SU-DHL-6 (cell line): ENCODE measurements around the gene PDCL3.

Experiments used
- H2AFZ ChIP-seq: fragments of 200-600 bp; sonication (generic); 2 replicates; pipeline ENCODE4 v1.6.1; 2014; ENCODE audit warnings: low read depth, mild to moderate bottlenecking, moderate library complexity, mixed read lengths, antibody characterized with exemption, low read length; ENCODE audit not compliant: severe bottlenecking
- H3F3A ChIP-seq: fragments of 200-600 bp; shearing (Covaris generic); 2 replicates; pipeline ENCODE4 v1.6.0; 2016; ENCODE audit warnings: antibody characterized with exemption, mild to moderate bottlenecking; ENCODE audit not compliant: insufficient read depth
- H3K27ac ChIP-seq: fragments of 200-600 bp; sonication (generic); 2 replicates; pipeline ENCODE4 v1.5.1; 2016; ENCODE audit warnings: low read depth, mild to moderate bottlenecking, low read length, moderate library complexity, mixed read lengths
- H3K27me3 ChIP-seq: fragments of 200-600 bp; sonication (generic), shearing (Covaris generic); 2 replicates; pipeline ENCODE4 v1.6.0; 2014; ENCODE audit warnings: mild to moderate bottlenecking, low read length
- H3K36me3 ChIP-seq: fragments of 200-600 bp; sonication (generic); 2 replicates; pipeline ENCODE4 v1.6.1; 2014; ENCODE audit warnings: mild to moderate bottlenecking, low read length, mixed read lengths
- H3K4me2 ChIP-seq: fragments of 300-600, 200-600 bp; shearing (Covaris generic), sonication (generic); 2 replicates; pipeline ENCODE4 v1.6.0; 2014; ENCODE audit warnings: low read length, low read depth, mild to moderate bottlenecking; ENCODE audit not compliant: poor library complexity, severe bottlenecking
- H3K4me3 ChIP-seq: fragments of 200-600 bp; sonication (generic); 2 replicates; pipeline ENCODE4 v1.5.1; 2014; ENCODE audit warnings: antibody characterized with exemption, low read length, mild to moderate bottlenecking, mixed read lengths; ENCODE audit not compliant: insufficient read depth, poor library complexity, severe bottlenecking
- H3K79me2 ChIP-seq: fragments of 200-600 bp; sonication (generic); 2 replicates; pipeline ENCODE4 v1.6.1; 2014; ENCODE audit warnings: mild to moderate bottlenecking, low read length, moderate library complexity; ENCODE audit not compliant: insufficient read depth
- H3K9ac ChIP-seq: fragments of 200-600 bp; sonication (generic); 2 replicates; pipeline ENCODE4 v1.7.0; 2014; ENCODE audit warnings: mild to moderate bottlenecking, low read length
- H3K9me2 ChIP-seq: fragments of 200-600 bp; sonication (generic); replicated peaks from 2 replicates; pipeline ENCODE4 v1.6.1; 2014; ENCODE audit warnings: low read length; ENCODE audit not compliant: insufficient read depth
- H3K9me3 ChIP-seq: fragments of 200-600 bp; sonication (generic); 2 replicates; pipeline ENCODE4 v1.6.1; 2014; ENCODE audit warnings: low read length, mixed read lengths; ENCODE audit not compliant: insufficient read depth
- H4K20me1 ChIP-seq: fragments of 200-600 bp; sonication (generic); 2 replicates; pipeline ENCODE4 v1.6.1; 2014; ENCODE audit warnings: low read depth, mild to moderate bottlenecking, antibody characterized with exemption, low read length, moderate library complexity, mixed read lengths
- CTCF ChIP-seq: fragments of 200-600 bp; sonication (generic); IDR thresholded peaks from one replicate; pipeline ENCODE4 v1.5.1; 2017; ENCODE audit warnings: antibody characterized with exemption, mild to moderate bottlenecking, low read length, moderate library complexity; ENCODE audit not compliant: insufficient read depth, poor library complexity, severe bottlenecking
- EZH2phosphoT487 ChIP-seq: fragments of 200-600 bp; sonication (generic), shearing (Covaris generic); conservative IDR thresholded peaks from 2 replicates; pipeline ENCODE4 v1.6.1; 2018; ENCODE audit warnings: mild to moderate bottlenecking, antibody characterized with exemption, low read length, moderate library complexity, mixed read lengths

The PDCL3 gene

DNA sequence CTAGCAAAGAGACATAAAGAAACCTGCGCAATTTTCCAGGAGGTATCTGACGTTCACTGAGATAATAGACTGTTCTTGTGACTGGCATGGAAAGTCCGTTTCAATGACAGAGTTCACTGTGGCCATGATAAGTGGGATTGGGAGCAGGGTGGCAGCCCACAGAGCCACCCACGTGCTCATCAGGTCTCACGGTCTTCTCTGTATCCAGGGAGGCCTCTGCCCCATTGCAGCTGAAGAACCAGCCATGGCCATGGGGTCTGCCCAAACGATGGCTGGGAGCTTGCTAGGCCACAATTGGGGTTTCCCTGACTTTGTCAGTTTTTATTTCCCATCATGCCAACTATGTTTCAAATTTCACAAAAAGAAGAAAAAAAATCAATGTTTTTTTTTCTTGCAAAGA lies 57.2 kb downstream of the PDCL3 start:
- Histone ChIP-seq H3F3A (no peaks in the 10 kb centered on the region), H3K27me3 (no peaks in the 10 kb centered on the region), H3K4me2 (no peak overlapping the region), H3K27ac (no peak overlapping the region), H4K20me1 (no peaks in the 10 kb centered on the region), H2AFZ (no peak overlapping the region), H3K9me3 (no peaks in the 10 kb centered on the region), H3K79me2 (no peaks in the 10 kb centered on the region), H3K36me3 (no peaks in the 10 kb centered on the region), H3K9me2 (no peaks in the 10 kb centered on the region), H3K9ac (no peak overlapping the region), H3K4me3 (no peak overlapping the region)
- TF ChIP-seq CTCF, result no peak
- no peak for TF ChIP-seq EZH2phosphoT487

- Histone ChIP-seq H3K9ac (no peak overlapping the region), H3K4me2 (no peak overlapping the region), H3K9me3 (no peaks in the 10 kb centered on the region), H2AFZ (no peak overlapping the region), H3K27ac (no peak overlapping the region), H4K20me1 (no peaks in the 10 kb centered on the region), H3K79me2 (no peaks in the 10 kb centered on the region), H3K4me3 (no peak overlapping the region), H3K27me3 (no peaks in the 10 kb centered on the region), H3F3A (no peaks in the 10 kb centered on the region), H3K36me3 (no peaks in the 10 kb centered on the region), H3K9me2 (no peaks in the 10 kb centered on the region)
- TF ChIP-seq EZH2phosphoT487 (no peak), CTCF (no peak)
Observed at GRCh38 chr2:100620481-100620880, 57.7 kb downstream of the PDCL3 start.

DNA sequence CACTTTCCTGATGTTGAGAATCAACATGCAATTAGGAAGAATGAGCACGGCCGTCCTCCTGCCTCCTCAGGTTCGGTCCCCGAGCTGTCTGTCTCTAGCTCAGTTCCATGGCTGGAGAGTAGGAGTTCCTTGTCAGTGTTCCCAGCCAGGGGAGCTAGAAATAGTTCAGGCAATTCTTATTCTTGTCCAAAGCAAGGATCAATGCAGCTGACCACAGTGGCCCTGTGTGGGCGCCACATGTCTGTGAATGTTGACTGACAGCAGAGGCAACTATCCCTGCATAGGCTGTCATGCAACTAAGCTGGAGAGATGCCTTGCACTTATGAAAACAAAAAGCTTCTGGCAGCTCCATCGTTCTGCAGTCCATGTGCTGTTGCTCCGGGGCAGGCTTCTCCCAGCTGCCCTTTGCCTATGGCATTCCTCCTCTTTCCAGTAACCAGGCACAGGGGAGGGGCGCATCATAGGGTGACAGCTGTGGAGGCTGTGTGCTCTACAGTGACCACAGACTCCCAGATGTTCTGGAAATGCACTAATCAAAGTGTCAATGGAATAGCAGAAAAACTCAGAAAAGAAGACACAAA lies 58.7 kb downstream of the PDCL3 start:
- Histone ChIP-seq H2AFZ (no peak overlapping the region), H3K4me3 (no peak overlapping the region), H4K20me1 (no peaks in the 10 kb centered on the region), H3F3A (no peaks in the 10 kb centered on the region), H3K9me3 (no peaks in the 10 kb centered on the region), H3K9ac (no peak overlapping the region), H3K79me2 (no peaks in the 10 kb centered on the region), H3K4me2 (no peak overlapping the region), H3K27ac (no peak overlapping the region), H3K36me3 (no peaks in the 10 kb centered on the region), H3K9me2 (no peaks in the 10 kb centered on the region), H3K27me3 (no peaks in the 10 kb centered on the region)
- TF ChIP-seq EZH2phosphoT487, result no peak
- TF ChIP-seq CTCF, result no peak
